Measurements from ENCODE around the gene GALK1.
"Not testable (repeated sequence)": the region's sequence is repeated elsewhere in the genome, so short reads cannot be mapped to it uniquely, and the experiment has no call there.

The GALK1 gene

DNA sequence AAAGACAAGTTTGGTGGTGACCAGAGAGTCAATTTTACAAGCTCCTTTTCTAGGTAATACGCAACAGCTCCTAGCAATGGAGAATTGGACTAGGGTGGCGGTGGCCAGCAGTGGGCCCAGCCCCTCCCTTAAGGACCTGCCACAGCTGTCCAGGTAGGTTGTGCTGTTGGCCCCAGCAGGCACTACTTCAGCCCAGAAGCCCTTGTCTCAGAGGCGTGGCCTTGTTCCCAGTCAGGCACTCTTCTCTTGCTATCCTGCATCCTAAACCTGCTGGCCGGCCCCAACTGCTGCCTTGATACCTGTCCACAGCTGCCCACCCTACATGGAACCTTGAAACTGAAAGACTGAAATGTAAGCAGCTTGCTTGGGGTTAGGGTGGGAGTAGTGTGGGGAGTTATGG is 989 bp upstream of the GALK1 start:
- H3K9me3 ChIP-seq (ENCODE audit: low read length) = no peaks in the 10 kb centered on the region
- no peaks in the 10 kb centered on the region for H3K27me3 ChIP-seq (ENCODE audit: insufficient read depth, low read length)
- H2AFZ ChIP-seq (ENCODE audit: low read depth, low read length) = no peak overlapping the region
- no peaks in the 10 kb centered on the region for H3K36me3 ChIP-seq (ENCODE audit: insufficient read depth, low read length)
- no peak overlapping the region for H3K4me3 ChIP-seq (ENCODE audit: low read length)
- H3K4me1 ChIP-seq (ENCODE audit: insufficient read depth, low read length) = peaks cover 9% of the 10 kb centered on the region

DNA sequence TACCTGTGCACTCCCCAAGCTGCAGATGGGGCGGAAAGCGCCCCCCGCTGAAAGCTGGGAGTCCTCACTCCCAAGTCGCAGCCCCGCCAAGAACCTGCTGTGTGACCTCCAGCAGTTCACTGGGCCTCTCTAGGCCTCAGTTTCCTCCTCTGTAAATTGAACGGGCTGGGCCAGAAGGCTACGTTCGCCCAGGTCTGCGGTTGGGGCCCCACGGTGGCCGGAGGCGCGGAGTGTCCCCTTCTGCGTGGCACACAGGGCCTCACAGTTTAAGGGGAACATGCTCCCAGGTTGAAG is 628 bp downstream of the GALK1 start:
- Histone ChIP-seq H3K9me3 (ENCODE audit: low read length) (no peaks in the 10 kb centered on the region), H3K36me3 (ENCODE audit: insufficient read depth, low read length) (no peaks in the 10 kb centered on the region), H3K27me3 (ENCODE audit: insufficient read depth, low read length) (no peaks in the 10 kb centered on the region), H3K4me1 (ENCODE audit: insufficient read depth, low read length) (peaks cover 9% of the 10 kb centered on the region), H3K4me3 (ENCODE audit: low read length) (peak overlapping the region; percentile 54), H2AFZ (ENCODE audit: low read depth, low read length) (peak overlapping the region; percentile 98)

- peaks cover 9% of the 10 kb centered on the region for H3K4me1 ChIP-seq (ENCODE audit: insufficient read depth, low read length)
- H3K27me3 ChIP-seq (ENCODE audit: insufficient read depth, low read length) = no peaks in the 10 kb centered on the region
- peak overlapping the region; percentile 98 for H2AFZ ChIP-seq (ENCODE audit: low read depth, low read length)
- peak overlapping the region; percentile 54 for H3K4me3 ChIP-seq (ENCODE audit: low read length)
- H3K36me3 ChIP-seq (ENCODE audit: insufficient read depth, low read length) = no peaks in the 10 kb centered on the region
- no peaks in the 10 kb centered on the region for H3K9me3 ChIP-seq (ENCODE audit: low read length)
Observed at GRCh38 chr17:75763613-75764416, 1.2 kb downstream of the GALK1 start.

DNA sequence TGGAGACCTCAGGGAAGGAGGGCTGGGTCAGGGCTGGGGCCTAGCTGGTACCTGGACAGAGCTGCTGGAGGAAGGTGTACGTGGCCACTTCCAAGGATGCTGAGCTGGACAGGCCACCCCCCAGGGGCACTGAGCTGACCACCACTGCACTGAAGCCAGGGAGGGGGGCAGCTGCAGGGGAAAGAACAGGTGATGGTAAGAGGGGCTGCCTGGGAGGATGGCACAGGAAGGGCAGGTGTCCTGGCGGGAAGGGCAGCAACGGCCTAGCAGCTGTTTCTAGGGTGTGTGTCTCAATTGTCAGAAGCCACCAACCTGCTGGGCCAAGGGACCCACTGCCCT is 1.8 kb downstream of the GALK1 start:
- Histone ChIP-seq H3K27me3 (ENCODE audit: insufficient read depth, low read length) (no peaks in the 10 kb centered on the region), H3K4me1 (ENCODE audit: insufficient read depth, low read length) (peaks cover 9% of the 10 kb centered on the region), H3K36me3 (ENCODE audit: insufficient read depth, low read length) (no peaks in the 10 kb centered on the region), H3K9me3 (ENCODE audit: low read length) (no peaks in the 10 kb centered on the region), H3K4me3 (ENCODE audit: low read length) (no peak overlapping the region), H2AFZ (ENCODE audit: low read depth, low read length) (no peak overlapping the region)

DNA sequence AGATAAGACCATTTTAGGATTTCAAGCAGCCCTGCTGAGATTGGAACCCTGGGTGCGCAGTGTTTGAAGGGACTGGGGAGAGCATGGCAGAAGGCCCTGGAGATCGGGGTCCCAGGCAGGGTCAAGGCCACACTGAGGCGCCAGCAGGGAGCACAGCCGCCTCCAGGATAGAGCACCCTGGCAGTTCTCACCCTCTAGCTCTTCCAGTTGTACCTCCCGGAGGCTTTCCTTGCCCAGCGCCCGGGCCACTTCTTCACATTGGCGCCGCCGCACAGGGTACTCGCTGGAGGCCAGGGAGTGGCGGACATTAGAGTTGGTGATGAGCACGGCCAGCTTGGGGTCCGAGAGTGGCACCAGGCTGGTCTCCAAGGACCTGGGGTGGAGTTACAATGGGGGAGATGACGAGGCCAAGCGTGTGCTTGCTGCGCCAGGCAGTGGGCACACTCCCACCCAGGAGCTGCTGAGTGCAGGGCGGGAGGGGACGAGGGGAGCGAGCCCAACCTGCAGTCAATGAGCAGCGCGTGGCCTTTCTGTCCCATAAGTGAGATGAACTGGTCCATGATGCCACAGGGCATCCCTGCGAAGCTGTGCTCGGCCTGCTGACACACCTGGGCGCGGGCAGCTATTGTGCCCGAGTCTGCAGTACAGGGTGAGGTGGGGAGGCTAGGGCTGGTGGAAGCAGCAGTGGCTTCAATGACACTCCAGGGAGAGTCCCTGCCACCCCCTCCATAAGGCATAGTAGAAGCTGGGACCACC is 2.3 kb downstream of the GALK1 start:
- Histone ChIP-seq H3K4me3 (ENCODE audit: low read length) (no peak overlapping the region), H3K4me1 (ENCODE audit: insufficient read depth, low read length) (peaks cover 9% of the 10 kb centered on the region), H3K9me3 (ENCODE audit: low read length) (no peaks in the 10 kb centered on the region), H2AFZ (ENCODE audit: low read depth, low read length) (no peak overlapping the region), H3K36me3 (ENCODE audit: insufficient read depth, low read length) (no peaks in the 10 kb centered on the region), H3K27me3 (ENCODE audit: insufficient read depth, low read length) (no peaks in the 10 kb centered on the region)

- H2AFZ ChIP-seq (ENCODE audit: low read depth, low read length); H3K36me3 ChIP-seq (ENCODE audit: insufficient read depth, low read length); H3K9me3 ChIP-seq (ENCODE audit: low read length); H3K27me3 ChIP-seq (ENCODE audit: insufficient read depth, low read length); H3K4me1 ChIP-seq (ENCODE audit: insufficient read depth, low read length); H3K4me3 ChIP-seq (ENCODE audit: low read length): not testable (repeated sequence)
Observed at GRCh38 chr17:75759978-75760640, 4.9 kb downstream of the GALK1 start.

DNA sequence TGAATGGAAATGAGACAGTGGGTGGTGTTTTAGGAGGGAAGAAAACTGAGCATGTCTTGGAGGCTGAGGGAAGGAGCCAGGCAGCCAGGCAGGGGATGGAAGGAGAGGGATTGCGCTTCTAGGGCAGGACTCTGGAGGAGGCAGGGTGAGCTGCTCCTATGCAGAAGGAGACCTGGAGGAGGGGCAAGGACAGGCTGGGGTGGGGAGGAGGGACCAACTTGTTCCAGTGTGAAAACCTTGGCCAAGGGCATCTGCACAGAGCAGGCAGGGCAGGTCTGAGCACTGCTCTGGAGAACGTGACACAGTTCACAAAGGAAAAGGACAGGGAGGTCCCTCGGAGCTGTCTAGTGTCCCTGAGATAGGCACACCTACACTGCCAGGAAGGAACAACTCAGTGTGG is 5.5 kb downstream of the GALK1 start:
- no peaks in the 10 kb centered on the region for H3K36me3 ChIP-seq (ENCODE audit: insufficient read depth, low read length)
- H3K4me1 ChIP-seq (ENCODE audit: insufficient read depth, low read length) = peaks cover 8% of the 10 kb centered on the region
- no peak overlapping the region for H2AFZ ChIP-seq (ENCODE audit: low read depth, low read length)
- no peak overlapping the region for H3K4me3 ChIP-seq (ENCODE audit: low read length)
- H3K9me3 ChIP-seq (ENCODE audit: low read length) = no peaks in the 10 kb centered on the region
- H3K27me3 ChIP-seq (ENCODE audit: insufficient read depth, low read length) = no peaks in the 10 kb centered on the region

- H3K4me1 ChIP-seq (ENCODE audit: insufficient read depth, low read length) = no peaks in the 10 kb centered on the region
- H3K9me3 ChIP-seq (ENCODE audit: low read length) = no peaks in the 10 kb centered on the region
- no peak overlapping the region for H2AFZ ChIP-seq (ENCODE audit: low read depth, low read length)
- H3K36me3 ChIP-seq (ENCODE audit: insufficient read depth, low read length) = no peaks in the 10 kb centered on the region
- H3K27me3 ChIP-seq (ENCODE audit: insufficient read depth, low read length) = no peaks in the 10 kb centered on the region
- H3K4me3 ChIP-seq (ENCODE audit: low read length) = no peak overlapping the region
Observed at GRCh38 chr17:75758131-75758905, 6.7 kb downstream of the GALK1 start.

DNA sequence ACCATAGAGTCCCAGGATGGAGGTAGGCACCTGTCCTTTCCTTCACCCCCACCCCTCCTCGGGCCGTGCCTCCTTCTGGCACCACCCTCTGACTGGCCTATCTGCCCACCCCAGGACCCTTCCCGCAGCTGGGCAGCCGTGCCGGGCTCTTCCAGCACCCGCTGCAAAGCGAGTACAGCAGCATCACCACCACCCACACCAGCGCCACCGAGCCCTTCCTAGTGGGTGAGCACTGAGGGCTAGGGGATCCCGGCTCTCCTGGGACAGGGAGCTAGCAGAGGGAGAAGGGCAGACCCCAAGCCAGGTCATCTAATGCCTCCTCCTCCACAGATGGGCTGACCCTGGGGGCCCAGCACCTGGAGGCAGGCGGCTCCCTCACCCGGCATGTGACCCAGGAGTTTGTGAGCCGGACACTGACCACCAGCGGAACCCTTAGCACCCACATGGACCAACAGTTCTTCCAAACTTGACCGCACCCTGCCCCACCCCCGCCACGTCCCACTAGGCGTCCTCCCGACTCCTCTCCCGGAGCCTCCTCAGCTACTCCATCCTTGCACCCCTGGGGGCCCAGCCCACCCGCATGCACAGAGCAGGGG is 7.8 kb downstream of the GALK1 start:
- no peaks in the 10 kb centered on the region for H3K9me3 ChIP-seq (ENCODE audit: low read length)
- no peaks in the 10 kb centered on the region for H3K36me3 ChIP-seq (ENCODE audit: insufficient read depth, low read length)
- no peaks in the 10 kb centered on the region for H3K27me3 ChIP-seq (ENCODE audit: insufficient read depth, low read length)
- no peak overlapping the region for H3K4me3 ChIP-seq (ENCODE audit: low read length)
- no peak overlapping the region for H2AFZ ChIP-seq (ENCODE audit: low read depth, low read length)
- no peaks in the 10 kb centered on the region for H3K4me1 ChIP-seq (ENCODE audit: insufficient read depth, low read length)

DNA sequence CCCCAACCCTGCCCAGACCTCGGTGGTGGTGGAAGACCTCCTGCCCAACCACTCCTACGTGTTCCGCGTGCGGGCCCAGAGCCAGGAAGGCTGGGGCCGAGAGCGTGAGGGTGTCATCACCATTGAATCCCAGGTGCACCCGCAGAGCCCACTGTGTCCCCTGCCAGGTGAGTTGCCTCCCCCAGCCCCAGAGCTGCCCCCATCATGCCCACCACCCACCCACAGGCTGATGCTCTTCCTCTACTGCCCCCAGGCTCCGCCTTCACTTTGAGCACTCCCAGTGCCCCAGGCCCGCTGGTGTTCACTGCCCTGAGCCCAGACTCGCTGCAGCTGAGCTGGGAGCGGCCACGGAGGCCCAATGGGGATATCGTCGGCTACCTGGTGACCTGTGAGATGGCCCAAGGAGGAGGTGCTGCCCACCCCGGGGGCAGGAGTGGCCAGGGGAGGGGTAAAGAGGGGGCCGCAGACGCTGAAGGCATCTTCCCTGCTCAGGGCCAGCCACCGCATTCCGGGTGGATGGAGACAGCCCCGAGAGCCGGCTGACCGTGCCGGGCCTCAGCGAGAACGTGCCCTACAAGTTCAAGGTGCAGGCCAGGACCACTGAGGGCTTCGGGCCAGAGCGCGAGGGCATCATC is 8.4 kb downstream of the GALK1 start:
- H3K4me1 ChIP-seq (ENCODE audit: insufficient read depth, low read length) = no peaks in the 10 kb centered on the region
- no peaks in the 10 kb centered on the region for H3K36me3 ChIP-seq (ENCODE audit: insufficient read depth, low read length)
- no peaks in the 10 kb centered on the region for H3K27me3 ChIP-seq (ENCODE audit: insufficient read depth, low read length)
- H3K4me3 ChIP-seq (ENCODE audit: low read length) = no peak overlapping the region
- H3K9me3 ChIP-seq (ENCODE audit: low read length) = no peaks in the 10 kb centered on the region
- H2AFZ ChIP-seq (ENCODE audit: low read depth, low read length) = no peak overlapping the region

- Histone ChIP-seq H3K9me3 (ENCODE audit: low read length) (no peaks in the 10 kb centered on the region), H2AFZ (ENCODE audit: low read depth, low read length) (no peak overlapping the region), H3K36me3 (ENCODE audit: insufficient read depth, low read length) (no peaks in the 10 kb centered on the region), H3K4me1 (ENCODE audit: insufficient read depth, low read length) (no peaks in the 10 kb centered on the region), H3K27me3 (ENCODE audit: insufficient read depth, low read length) (no peaks in the 10 kb centered on the region), H3K4me3 (ENCODE audit: low read length) (no peak overlapping the region)
Observed at GRCh38 chr17:75755990-75756389, 9.0 kb downstream of the GALK1 start.

DNA sequence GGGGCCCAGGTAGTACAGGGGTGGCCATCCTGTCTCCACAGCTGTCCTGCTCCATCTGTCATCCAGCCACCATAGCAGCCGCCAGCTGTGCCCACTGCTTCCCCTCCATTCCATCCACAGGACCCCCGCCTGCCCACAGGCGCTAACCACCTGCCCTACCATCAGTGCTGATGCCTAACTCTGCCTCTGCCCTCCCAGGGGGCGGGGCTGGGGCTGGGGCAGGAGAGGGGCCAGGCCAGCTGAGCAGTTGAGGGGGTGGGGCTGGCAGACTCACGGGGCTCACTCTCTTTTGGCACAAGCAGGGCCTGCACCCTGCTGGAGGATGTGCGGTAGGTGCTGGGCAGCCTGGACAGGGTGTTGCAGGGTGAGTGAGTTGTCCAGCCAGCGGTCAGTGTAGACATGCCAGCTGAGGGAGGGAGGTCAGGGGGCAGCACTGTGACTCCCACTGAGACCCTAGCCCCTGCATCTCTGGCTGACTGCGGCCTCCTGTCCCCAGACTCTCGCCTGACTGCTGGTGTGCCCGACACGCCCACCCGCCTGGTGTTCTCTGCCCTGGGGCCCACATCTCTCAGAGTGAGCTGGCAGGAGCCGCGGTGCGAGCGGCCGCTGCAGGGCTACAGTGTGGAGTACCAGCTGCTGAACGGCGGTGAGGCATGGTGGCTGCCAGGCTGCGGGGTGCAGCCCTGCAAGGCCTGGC is 9.6 kb downstream of the GALK1 start:
- Histone ChIP-seq H3K9me3 (ENCODE audit: low read length) (no peaks in the 10 kb centered on the region), H3K4me3 (ENCODE audit: low read length) (no peak overlapping the region), H3K27me3 (ENCODE audit: insufficient read depth, low read length) (no peaks in the 10 kb centered on the region), H3K4me1 (ENCODE audit: insufficient read depth, low read length) (no peaks in the 10 kb centered on the region), H3K36me3 (ENCODE audit: insufficient read depth, low read length) (no peaks in the 10 kb centered on the region), H2AFZ (ENCODE audit: low read depth, low read length) (no peak overlapping the region)
